GM18502 (cell line): Measurements from ENCODE around the gene ADCY2.

Source experiments
- ATAC-seq: cut with Tn5 transposase; IDR thresholded peaks from one replicate; pipeline ENCODE4 v1.9.1; 2021; ENCODE audit warnings: mild to moderate bottlenecking; ENCODE audit not compliant: unreplicated experiment, poor library complexity

The ADCY2 gene

DNA sequence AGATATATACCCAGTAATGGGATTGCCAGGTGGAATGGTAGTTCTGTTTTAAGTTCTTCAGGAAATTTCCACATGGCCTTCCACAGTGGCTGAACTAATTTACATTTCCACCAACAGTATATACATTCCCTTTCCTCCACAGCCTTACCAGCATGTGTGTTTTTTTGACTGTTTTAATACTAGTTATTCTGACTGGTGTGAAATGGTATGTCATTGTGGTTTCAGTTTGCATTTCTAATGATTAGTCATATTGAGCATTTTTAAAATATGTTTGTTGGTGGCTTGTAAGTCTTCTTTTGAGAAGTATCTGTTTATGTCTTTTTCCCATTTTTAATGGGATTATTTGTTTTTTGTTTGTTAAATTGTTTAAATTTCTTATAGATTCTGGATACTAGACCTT, 246.1 kb downstream of the ADCY2 start:
- no peak for ATAC-seq

- ATAC-seq = no peak
Measured at GRCh38 chr5:7644723-7645122, 248.8 kb downstream of the ADCY2 start.

DNA sequence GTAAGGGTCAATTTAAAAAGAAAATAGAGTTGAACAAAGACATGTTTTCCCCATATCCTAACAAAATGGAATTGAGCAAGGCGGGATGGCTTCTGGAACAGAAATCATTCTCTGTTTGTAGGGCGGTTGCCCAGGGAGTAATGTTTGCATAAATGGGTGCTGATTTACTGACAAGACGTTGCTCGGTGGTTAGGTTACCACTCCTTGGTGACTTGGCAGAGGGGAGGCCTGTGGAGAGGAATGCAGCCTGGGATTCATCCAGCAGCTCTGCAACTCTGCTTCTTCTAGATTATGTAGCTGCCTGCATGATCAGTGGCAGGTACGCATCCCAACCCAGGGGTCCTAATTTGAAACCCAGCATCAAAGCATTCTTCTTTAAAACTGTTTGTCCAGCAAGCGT, 254.8 kb downstream of the ADCY2 start:
- no peak for ATAC-seq

DNA sequence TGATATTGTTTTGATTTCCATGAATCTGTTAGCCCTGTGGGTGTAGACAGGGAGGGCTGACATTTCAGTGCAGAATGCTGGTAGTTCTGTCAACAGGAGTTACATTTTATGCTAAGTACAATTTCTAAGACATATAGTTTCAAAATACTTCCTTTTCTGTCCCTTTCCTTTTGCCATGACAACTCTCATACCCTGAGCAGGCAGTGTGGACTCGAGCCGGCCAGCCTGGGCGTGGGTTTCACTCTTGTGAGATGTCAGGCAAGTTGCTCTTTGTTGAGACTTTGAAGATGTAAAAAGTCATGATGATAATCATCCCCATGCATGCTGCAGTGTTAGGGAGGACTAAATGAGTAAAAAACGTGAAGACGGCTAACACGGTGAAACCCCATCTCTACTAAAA, 257.1 kb downstream of the ADCY2 start:
- ATAC-seq = no peak

- no peak for ATAC-seq
Measured at GRCh38 chr5:7657153-7657552, 261.2 kb downstream of the ADCY2 start.

GRCh38 chr5:7659420-7659819, 263.5 kb downstream of the ADCY2 start:
- no peak for ATAC-seq

DNA sequence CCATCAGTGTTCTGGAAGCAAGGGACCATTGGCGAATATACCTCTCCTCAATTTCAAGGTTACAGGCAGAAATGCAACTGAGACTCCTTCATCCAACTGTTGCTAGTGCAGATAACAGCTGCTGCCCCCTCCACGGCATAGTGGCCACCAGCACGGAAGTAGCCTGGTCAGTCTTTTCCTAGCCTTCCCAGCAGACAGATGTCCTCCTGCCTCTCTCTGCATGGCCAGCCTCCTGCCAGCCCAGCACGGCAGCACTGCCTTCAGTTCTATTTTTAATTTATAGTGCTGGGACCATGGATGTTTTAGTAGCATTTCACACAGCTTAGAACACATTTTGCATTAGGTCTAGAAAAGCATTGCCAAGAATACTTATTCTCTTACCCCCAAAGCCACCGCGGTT, 266.4 kb downstream of the ADCY2 start:
- ATAC-seq = no peak

GRCh38 chr5:7663808-7664207, 267.9 kb downstream of the ADCY2 start:
- ATAC-seq = no peak

- no peak for ATAC-seq
Measured at GRCh38 chr5:7664208-7664607, 268.3 kb downstream of the ADCY2 start.

- no peak for ATAC-seq
Measured at GRCh38 chr5:7667216-7667767, 271.4 kb downstream of the ADCY2 start.

DNA sequence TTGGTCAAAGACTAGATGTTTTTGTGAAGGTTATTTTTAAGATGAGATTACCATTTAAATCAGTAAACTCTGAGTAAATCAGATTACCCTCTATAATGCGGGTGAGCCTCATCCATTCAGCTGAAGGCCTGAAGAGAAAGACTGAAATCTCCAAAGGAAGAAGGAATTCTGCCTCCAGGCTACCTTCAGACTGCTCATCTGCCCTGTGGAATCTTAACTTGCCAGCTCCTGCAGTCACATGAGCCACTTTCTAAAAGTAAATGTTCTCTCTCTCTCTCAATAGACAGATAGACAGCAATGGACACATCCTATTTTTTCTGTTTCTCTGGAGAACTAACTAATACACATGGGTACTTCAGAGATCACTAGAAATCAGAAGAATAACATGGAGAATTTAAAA, 272.2 kb downstream of the ADCY2 start:
- no peak for ATAC-seq

GRCh38 chr5:7668627-7669026, 272.7 kb downstream of the ADCY2 start:
- no peak for ATAC-seq

DNA sequence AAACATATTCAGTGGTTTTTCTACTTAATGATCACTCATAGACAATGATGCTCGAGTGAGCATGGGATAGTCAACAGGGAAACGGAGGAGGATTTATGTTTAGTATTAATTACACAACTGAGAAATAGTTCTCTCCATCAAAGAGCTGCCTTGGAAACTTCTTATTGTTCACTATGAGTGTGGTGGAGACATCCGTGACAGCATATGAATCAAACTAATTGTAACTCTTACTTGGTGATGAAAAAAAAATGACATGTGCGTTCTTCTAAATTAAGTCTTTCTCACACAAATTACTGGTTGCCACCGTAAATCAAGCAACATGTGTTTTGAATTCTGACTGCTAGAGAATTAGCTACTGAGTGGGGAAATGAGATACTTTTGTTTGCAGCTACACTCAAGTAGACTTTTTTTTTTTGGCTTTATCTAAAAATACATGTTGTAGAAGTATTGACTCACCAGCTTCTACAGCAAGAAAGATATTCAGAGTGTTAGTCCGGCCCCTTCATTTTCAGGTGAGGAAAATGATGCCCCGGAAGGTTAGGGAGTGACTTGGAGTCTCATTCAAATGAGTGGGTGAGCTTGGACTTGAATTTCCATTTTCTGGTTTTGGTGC, 275.5 kb downstream of the ADCY2 start:
- no peak for ATAC-seq

DNA sequence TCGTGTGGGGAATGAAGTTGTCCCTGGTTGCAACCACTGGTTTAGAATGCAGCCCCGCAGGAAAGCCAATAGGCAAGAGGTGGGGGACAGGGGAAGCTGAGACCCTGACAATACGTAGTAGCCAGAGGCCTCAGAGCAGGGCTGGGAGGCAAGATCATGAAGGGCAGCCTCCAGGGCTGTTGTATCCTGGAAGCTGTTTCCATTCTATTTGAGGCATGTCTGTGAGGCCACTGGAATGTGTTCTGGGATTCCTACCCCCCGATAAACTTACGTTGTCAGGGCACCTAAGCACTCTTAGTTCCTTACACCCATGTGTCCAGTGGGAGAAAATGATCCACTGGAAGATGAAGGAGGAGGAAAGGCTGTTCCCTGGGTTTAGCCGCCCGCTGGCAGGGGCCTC, 277.7 kb downstream of the ADCY2 start:
- no peak for ATAC-seq

DNA sequence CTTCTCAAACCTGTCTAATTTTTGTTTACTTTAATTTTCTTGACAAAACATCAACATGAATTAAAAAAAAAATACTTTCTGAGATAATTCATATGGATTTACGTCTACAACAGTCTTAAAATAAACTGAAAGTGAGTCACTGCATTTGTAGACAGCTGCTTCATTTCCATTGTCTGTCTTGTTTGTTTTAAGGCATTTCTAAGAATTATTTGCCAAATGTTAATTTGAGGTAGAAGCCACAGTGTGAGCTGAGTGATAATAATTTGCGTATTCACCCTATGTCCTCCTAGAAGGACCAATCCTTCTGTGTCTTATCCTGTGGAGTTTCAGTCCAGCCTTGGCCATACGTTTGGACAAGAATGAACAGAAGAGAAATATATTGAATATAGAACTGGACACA, 280.5 kb downstream of the ADCY2 start:
- ATAC-seq = no peak

DNA sequence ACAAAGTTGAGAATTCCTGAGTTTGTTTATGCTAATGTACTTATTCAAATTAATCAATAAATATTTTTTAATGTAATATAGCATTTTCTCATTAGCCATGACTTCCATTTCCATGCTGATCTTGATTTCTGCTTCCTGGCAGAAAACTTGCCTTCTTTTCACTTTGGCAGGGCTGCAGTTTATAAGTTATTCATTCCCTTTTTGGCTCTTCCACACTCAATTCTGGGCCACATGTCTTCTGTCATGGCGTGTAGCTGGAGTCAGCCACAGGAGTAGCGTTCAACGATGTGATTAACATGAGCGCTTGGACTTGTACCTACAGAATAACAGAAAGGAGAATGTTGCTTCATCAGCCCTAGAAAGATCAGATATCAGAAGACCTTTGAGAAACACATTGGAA, 282.1 kb downstream of the ADCY2 start:
- no peak for ATAC-seq

- ATAC-seq = no peak
Measured at GRCh38 chr5:7679663-7680062, 283.7 kb downstream of the ADCY2 start.

GRCh38 chr5:7680260-7680659, 284.3 kb downstream of the ADCY2 start:
- no peak for ATAC-seq

DNA sequence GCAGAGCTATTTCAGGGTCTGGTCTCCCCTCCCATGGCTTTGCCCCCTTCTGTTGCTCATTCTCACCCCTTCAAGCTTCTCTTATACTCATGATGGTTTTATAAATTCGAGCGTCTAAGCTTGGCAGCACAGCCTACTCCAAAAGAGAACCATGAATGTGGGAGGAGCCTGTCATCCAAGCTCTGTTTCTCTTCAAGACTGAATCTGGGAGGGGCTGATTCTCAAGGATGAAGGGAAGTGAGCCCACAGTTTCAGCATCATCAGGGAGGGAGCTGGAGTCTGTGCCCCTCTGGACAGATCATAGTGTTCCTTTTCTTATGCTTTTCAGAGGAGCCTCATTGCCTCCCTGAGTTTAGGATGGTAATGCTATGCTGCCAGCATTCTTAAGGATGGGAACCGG, 286.4 kb downstream of the ADCY2 start:
- ATAC-seq = no peak

GRCh38 chr5:7683753-7684152, 287.8 kb downstream of the ADCY2 start:
- ATAC-seq = no peak

DNA sequence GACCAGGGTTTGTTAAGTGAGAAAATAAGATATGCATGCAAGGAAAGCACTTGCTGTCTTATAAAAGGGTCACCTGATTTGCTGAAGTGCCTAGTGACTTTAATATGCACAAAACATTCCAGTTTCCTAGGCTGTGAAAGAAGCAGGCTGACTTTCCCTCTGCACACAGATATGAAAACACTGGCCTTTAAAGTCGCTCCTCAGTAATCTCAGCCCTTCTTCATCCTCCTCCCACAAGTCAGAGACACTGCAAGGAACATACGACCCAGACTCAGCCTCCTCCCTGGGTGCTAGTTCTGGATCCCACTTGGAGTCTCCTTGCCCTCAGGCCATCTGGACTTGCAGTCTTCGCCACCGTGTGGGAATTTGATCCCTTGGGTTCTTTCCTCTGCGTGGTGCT, 288.9 kb downstream of the ADCY2 start:
- ATAC-seq = no peak

GRCh38 chr5:7686794-7687193, 290.9 kb downstream of the ADCY2 start:
- no peak for ATAC-seq

DNA sequence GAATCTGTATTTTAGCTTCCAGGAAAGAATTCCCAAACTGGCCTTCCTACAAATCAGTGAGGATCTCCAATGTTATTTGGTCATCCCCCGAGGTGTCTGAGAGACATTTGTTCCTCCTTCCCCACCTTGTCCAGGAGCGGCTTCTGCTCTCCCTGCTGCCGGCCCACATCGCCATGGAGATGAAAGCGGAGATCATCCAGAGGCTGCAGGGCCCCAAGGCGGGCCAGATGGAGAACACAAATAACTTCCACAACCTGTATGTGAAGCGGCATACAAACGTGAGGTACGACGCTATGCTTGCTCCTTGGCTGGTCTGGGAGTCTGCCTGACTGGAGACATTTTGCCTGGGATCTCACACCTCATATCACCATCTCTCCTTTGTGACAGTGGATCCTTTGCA, 294.6 kb downstream of the ADCY2 start:
- ATAC-seq = no peak
